Measurements from ENCODE around the gene IGHMBP2. TPM values are rescaled to one million over a fixed set of nuclear protein-coding genes. Genes with fewer than 3 reads are reported as not detected.
"Not testable (repeated sequence)": the region's sequence is repeated elsewhere in the genome, so short reads cannot be mapped to it uniquely, and the experiment has no call there.

Gene IGHMBP2
- total RNA-seq, 1 donor from 2014 or later, result 13.8 TPM

DNA sequence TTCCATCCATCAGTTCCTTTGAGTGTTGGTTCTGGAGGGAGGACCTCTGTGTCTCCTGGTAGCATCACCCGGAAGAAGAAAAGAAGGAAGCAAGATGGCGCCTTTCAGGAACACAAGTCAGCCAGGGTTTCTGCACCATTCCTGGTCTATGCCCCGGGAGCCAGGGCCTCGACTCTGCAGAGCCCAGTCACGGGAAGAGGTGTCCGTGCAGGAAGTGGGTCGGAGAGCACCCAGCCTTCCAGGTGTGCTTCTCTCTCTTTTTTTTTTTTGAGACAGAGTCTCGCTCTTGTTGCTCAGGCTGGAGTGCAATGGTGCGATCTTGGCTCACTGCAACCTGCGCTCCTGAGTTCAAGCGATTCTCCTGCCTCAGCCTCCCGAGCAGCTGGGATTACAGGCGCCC, 21.3 kb upstream of the IGHMBP2 start:
- ATAC-seq (no peak), DNase-seq (ENCODE audit: missing footprints) (no peak)
- intact Hi-C loops (cut with DNase I), result no loop called here

DNA sequence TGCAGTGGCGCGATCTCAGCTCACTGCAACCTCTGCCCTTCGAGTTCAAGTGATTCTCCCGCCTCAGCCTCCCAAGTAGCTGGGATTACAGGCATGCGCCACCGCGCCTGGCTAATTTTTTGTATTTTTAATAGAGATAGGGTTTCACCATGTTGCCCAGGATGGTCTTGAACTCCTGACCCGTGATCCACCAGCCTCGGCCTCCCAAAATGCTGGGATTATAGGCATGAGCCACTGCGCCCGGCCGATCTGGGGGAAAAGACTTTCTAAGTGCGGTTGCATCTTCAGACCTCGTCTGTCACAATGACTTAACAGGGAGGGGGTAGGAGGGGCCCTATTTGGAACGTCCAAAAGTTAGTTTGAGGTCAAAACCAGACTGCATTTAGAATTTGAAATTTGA, 18.9 kb upstream of the IGHMBP2 start:
- intact Hi-C loops (cut with DNase I); DNase-seq (ENCODE audit: missing footprints); ATAC-seq: not testable (repeated sequence)

DNA sequence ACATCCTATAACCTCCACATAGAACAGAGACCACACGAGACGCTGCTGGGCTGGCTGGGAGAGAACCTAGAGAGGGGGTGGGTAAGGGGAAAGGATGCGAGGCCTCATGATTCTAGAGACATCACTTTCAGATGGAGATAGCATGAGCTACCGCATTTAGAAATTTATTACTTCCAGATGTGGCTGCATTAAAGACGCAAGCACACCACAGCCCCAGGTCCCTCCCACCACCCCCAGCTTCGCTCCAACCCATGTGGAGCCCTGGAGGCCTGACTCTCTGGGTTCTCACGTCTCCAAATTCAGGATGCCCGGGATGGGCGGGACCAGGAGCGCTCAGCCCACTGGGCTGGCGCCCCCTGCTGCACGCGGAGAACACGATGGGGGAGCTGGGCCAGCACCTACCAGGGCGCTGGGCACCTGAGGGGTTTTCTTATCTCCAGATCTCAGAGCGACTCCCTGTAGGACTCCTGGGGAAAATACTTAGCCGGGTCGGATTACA, 13.7 kb upstream of the IGHMBP2 start:
- DNase-seq (ENCODE audit: missing footprints) (peak; percentile 77), ATAC-seq (peak; percentile 82)
- intact Hi-C loops (cut with DNase I), result loop anchor here (2.0 kb wide), 1 partner anchor 49 kb away; the partner anchor contains the start of gene CPT1A

DNA sequence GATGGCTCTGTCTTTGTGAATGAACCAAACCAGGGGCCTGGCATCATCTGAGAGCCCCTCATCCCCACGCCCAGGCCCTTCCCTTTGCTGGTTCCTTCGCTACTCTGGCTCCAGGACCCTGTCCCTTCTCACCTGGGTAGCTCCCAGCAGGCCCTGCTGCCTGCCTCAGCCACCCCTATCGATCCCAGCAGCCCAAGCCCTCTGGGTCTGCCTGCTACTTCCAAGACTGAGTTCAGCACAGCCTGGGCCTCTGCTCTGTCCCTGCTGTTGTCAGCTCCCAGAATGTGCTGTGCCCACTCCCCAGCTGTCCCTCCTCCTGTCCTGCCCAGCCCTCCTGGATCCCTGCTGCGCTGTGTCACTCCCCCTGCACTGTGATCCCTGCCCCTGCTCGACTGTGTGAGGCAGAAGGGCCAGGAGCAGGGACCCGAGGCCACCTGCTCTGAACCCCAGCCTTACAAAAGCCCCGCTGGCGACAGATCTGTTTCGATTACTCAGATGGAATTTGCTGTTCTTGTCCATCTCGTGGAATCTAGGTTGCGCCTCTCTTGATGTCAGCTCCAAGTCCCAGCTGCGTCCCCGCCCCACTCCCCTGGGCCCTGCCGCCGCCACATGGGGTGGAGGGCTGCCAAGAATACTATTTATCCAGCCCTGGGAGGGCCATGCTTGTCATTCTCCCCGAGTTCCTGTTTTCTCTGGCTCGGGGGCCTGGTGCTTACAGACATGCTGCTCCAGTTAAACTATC, 13.0 kb upstream of the IGHMBP2 start:
- peak; percentile 94 for ATAC-seq
- intact Hi-C loops (cut with DNase I), result loop anchor here (2.0 kb wide), 1 partner anchor 50 kb away; the partner anchor contains the start of gene CPT1A
- peak; percentile 91 for DNase-seq (ENCODE audit: missing footprints)

DNA sequence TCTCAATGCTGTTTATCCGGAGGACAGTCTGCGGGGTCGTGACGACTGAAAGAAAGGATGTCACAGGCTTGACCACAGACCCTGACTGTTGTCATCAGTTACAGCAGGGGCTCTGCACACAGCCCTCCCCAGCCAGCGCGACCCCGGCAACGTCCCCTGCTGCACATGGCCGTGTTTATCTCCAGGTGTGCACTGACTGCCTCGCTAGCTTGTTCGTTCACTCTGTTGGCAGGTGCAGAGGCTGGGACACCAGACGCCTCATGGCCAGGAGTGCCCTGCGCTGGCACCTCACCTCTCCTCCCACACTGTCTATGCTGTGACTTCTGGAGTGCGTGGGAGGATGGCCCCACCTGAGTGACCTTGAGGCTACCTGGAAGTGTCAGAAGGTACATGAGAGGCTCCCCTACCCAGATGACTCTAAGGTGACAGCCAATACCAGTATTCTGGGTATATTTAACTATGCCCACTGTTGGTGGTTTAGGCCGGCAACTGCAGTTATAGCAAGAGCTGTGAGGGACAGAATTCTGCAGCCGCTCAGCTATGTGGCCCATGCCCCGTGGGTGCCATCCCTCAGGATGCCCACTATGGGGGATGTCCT, 12.2 kb upstream of the IGHMBP2 start:
- ATAC-seq (peak; percentile 1), DNase-seq (ENCODE audit: missing footprints) (no peak)
- intact Hi-C loops (cut with DNase I), result loop anchor here (2.0 kb wide), 1 partner anchor 51 kb away; the partner anchor contains the start of gene CPT1A

DNA sequence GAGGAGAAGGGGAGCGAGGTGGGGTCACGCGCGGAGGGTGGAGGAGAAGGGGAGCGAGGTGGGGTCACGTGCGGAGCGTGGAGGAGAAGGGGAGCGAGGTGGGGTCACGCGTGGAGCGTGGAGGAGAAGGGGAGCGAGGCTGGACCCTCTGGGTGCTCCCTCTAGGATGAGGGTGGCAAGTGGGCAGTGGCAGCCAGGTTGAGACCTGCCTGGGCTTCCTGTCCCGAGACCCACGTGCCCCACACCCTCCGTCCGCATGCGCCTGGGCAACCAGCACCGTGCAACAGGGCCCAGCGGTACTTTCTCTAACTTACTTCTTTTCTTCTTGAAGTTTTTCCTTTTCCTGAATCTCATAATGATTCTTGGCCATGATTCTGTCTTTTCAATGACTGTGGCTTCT, 11.1 kb upstream of the IGHMBP2 start:
- intact Hi-C loops (cut with DNase I), result no loop called here
- ATAC-seq, result no peak
- no peak for DNase-seq (ENCODE audit: missing footprints)

DNA sequence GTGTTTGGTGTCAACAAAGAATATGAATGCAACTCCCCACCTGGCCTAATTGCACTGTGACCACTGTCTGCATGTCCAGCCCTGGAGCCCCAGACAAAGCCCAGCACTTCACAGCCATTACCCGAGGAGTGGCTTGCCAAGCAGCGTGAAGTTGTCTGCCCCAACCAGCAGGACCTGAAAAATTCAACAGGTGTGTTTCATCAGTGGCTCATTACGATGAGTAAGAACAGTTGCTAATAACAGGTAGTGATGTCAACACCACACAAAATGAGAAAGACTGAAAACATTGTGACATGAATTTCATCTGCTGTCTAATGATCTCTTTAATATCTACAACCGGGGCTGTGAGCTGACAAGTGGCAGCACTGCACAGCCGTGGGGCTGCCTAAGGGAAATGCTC, 10.4 kb upstream of the IGHMBP2 start:
- DNase-seq (ENCODE audit: missing footprints) (no peak), ATAC-seq (no peak)
- intact Hi-C loops (cut with DNase I), result no loop called here

DNA sequence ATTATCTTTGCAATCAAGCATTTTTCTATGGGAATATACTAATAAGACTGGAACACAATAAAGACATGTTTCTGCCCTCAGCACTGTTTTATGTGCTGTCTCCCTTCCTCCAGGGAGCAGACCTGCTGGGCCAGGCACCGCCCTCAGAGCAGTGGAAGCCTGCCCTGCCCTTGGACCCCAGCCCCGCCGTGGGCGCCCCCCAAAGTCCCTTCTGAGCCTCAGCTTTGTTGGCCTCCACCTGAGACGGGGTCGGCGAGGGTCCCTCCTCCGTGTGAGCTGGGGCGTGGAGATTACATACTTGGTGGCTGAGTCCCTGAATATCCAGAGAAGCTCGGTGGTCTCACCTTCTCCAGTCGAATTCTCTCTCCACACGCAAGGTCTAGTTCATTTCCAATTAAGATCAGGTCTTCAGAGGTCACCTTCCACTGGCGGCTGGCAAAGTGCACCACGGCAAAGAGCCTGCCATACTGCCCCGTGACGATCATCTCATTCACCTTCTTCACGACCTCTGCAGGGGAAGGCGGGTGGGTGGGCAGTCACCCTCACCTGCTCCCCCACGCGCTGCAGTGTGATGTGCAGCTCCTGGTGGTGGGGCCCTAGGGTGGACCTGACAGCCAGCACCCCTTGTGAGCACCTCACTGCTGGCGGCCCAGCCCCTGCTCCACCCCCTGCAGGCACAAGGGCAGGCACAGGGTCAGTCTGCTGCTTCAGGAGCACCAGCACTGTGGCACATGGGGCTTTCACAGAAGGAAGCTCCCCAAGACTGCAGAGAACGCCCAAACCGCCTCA, 7.3 kb upstream of the IGHMBP2 start:
- DNase-seq (ENCODE audit: missing footprints), result no peak
- intact Hi-C loops (cut with DNase I), result no loop called here
- ATAC-seq, result peak; percentile 56

DNA sequence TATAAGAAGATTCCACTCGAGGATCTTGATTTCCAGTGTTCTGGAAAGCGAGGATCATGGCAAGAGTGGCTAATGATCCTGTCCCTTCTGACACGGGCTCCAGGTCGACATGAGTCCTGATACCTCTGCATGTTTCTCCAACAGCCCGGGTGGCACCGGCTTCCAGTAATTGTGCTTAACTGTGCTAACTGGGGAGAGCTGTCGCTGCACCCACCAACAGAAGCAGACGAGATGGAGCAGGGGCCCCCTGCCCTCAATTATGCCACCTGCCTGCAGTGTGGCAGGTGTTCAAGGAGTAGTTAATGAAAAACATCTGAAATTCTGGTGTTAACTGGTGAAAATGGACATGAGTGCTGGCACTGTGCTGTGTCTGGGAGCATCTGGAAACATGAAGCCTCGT, 6.2 kb upstream of the IGHMBP2 start:
- intact Hi-C loops (cut with DNase I), result no loop called here
- ATAC-seq (no peak), DNase-seq (ENCODE audit: missing footprints) (no peak)

DNA sequence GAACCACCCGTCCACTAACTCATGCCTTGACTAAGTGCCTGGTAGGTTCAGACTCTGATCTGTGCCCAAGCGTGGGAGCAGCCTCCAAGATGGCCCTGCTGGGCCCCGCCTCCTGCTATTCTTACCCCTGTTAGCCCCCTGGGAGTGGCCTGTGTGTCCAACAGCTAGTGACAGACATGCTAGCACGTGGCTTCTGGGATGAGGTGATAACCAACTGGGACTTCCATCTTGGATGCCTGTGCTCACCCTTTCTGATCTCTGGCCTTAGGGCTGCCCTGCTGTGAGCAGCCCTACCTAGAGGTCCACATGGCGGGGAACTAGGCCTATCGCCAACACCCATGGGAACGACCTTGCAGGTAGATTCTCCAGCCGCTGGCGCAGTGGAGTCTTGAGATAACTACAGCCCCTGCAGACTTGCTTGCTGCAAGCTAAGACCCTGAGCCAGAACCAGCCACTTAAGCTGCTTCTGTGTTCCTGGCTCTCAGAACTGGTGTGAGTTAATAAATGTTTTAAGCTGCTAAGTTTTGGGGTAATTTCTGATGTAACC, 2.8 kb upstream of the IGHMBP2 start:
- no peak for ATAC-seq
- DNase-seq (ENCODE audit: missing footprints), result no peak
- intact Hi-C loops (cut with DNase I), result loop anchor here (5.0 kb wide), 1 partner anchor 141 kb away; no protein-coding TSS in a partner anchor

DNA sequence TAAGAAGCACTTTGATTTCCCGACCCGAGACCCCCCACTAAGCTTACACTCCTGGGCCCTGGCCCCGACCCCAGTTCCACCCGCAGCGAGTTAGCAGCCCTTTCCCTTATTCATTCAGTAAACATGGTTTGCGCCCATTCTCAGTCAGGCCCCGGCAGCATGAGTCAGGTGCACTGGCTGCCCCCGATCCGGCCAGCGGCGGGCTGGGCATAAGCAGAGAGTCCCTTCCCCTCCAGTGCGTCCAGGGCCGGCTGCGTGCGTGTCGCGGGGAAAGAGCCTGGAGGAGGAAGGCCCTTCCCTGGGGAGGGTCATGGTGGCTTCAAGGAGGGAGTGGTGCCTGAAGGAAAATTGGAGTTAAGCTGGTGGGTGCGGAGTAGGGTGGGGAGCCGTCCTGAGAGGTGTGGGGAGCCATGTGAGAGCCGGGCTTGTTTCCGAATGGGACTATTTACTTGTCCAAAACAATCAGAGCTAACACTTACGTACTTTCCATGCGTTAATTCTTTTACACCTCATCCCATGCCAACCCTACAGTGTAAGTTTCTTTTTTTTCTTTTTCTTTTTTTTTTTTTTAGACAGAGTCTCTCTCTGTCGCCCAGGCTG, 657 bp downstream of the IGHMBP2 start:
- ATAC-seq, result peak; percentile 30
- DNase-seq (ENCODE audit: missing footprints), result no peak
- intact Hi-C loops (cut with DNase I), result loop anchor here (5.0 kb wide), 1 partner anchor 138 kb away; no protein-coding TSS in a partner anchor

DNA sequence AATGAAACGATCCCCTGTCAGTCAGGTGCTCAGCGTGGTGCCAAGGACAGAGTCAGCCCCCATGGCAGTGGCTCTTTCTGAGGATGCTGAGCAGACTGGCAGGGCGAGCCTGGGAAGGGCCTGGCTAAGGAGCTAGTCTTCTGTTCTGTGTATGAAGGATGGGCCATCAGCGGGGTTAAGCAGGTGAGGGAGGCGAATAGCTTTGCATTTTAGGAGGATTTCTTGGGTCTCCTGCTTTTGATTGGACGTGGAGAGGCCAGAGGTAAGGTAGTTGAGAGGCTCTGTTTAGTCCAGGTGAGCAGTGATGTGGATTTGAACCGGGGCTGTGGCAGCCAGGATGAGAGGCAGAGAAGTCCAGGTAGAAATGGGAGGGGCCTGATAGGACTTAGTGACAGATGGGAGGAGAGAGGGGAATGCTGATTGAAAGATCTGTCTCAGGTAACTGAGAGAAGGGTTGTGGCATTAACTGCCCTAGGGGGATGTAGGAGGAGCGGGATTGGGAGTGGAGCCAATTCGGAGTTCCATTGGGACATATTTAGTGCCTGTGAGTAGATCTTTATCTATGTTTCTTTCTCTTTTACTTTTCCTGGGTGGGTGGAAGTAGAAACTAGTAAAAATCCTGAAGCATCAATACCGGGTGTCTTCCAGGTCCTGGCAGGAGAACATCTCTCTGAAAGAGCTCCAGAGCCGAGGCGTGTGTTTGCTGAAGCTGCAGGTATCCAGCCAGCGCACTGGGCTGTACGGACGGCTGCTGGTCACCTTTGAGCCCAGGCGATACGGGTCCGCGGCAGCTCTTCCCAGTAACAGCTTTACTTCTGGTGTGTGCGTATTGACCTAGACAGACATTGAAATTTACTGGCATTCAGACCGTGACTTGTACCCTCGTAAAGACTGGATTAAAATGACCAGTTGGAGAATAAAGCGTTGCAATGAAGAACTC, 2.0 kb downstream of the IGHMBP2 start:
- intact Hi-C loops (cut with DNase I), result no loop called here
- ATAC-seq (no peak), DNase-seq (ENCODE audit: missing footprints) (no peak)

DNA sequence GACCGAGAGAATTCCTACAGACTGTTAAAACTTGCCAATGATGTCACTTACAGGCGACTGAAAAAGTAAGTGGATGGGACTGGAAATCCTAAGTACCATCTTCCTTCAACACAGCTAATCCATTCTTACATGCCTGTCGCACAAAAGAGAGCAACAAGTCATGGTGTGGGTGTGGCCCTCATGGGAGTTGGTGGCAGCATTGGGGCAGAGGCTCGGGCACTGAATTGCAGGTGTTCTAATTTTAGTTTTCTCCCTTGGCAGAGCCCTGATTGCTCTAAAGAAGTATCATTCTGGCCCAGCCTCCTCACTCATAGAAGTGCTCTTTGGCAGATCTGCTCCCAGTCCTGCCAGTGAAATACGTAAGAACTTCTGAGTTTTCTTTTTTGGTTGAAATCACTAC, 4.6 kb downstream of the IGHMBP2 start:
- intact Hi-C loops (cut with DNase I), result no loop called here
- no peak for DNase-seq (ENCODE audit: missing footprints)
- peak; percentile 63 for ATAC-seq

DNA sequence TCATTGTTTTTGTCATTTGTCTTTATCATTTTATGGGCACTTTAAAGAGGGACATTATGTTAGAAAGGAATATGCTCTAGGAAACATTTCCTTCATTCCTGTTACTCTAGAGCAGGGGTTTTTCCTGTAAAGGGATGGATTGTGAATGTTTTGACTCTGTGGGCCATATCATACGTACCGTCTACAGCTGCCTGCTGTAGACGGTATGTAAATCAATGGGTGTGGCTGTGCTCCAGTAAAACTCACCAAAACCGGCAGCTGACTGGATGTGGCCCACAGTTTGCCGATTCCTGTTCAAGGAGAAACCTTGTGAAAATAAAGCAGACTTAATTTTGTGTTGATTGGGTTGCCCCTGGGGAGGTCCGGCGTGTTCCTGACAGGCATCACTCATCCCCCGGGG, 7.3 kb downstream of the IGHMBP2 start:
- DNase-seq (ENCODE audit: missing footprints) (no peak), ATAC-seq (no peak)
- intact Hi-C loops (cut with DNase I), result no loop called here

DNA sequence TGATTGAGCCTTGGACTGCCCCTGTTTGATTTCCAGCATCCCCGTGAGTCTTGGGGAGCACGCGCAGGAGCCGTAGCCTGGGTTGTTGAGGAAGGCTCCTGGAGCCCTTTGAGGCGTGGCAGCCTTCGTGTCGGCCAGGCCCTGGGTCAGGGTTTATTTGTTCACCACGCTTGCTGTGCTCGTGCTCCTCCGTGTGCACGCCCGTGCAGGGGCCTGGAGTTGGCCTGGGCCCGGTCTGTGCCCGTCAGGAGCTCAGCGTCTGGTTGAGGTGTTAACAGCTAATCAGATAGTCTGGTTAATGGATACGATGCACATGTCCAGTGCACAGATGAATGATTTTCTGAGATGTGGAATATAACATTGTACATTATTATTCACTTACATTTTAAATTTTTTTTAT, 8.0 kb downstream of the IGHMBP2 start:
- no peak for ATAC-seq
- intact Hi-C loops (cut with DNase I), result no loop called here

DNA sequence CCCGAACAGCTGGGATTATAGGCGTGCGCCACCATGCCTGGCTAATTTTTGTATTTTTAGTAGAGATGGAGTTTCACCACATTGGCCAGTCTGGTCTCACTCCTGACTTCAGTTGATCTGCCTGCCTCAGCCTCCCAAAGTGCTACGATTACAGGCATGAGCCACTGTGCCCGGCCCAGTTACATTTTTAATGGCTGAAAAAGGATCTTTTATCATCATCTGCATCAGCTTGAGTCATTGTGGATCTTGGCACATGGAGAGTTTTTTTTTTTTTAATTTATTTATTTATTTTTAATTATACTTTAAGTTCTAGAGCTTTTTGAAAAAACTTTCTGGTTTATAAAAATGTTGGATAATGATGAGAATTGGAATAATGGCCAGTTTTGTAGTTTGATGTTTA, 8.6 kb downstream of the IGHMBP2 start:
- ATAC-seq, result no peak
- intact Hi-C loops (cut with DNase I), result no loop called here
- DNase-seq (ENCODE audit: missing footprints), result no peak

More for the DNA sequence above, 8.0 kb downstream of the IGHMBP2 start:
- no peak for DNase-seq (ENCODE audit: missing footprints)

DNA sequence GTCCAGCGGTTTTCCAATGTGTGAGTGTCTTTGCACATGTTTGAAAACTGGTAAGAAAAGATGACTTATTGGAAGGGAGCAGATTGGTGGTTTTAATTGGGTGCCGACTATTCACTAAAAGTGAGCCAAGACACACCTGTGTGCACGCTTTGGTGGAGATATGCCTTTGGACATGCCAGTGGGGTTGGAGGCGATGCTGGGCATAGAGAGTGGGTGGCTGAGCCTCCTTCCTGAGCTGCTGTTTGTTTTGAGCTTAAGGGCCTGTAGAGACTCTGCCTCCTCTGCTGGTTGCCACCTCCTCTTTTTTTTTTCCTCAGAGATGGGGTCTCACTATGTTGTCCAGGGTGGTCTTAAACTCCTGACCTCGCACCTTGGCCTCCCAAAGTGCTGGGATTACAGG, 9.5 kb downstream of the IGHMBP2 start:
- DNase-seq (ENCODE audit: missing footprints) (no peak), ATAC-seq (no peak)
- intact Hi-C loops (cut with DNase I), result no loop called here

DNA sequence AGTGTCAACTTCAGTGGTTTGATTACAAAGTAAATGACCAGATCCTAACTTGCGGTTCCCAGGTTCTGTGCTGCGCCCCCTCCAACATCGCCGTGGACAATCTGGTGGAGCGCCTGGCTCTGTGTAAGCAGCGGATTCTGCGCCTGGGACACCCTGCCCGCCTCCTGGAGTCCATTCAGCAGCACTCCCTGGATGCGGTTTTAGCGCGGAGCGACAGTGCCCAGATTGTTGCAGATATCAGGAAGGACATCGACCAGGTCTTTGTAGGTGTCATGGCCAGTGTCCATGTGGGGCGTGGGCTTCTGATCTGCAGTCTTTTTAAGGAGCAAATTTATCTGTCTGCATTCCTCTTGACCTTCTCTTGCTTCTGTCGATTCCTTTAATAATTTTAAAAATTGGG, 11.1 kb downstream of the IGHMBP2 start:
- no peak for DNase-seq (ENCODE audit: missing footprints)
- ATAC-seq, result no peak
- intact Hi-C loops (cut with DNase I), result no loop called here

Data from Right ventricle myocardium inferior (tissue), 1 donor.